Middle frontal gyrus (tissue), 1 donor: ENCODE data around the gene TAS1R3.

ENCODE experiments used
- DNase-seq: peaks from one replicate; pipeline ENCODE4 v3.0.0-alpha.2; 2015; ENCODE audit warnings: low spot score; ENCODE audit errors: extremely low spot score

TAS1R3 gene

GRCh38 chr1:1340185-1340584 lies 9.1 kb downstream of the TAS1R3 start:
- DNase-seq: no peak

- no peak for DNase-seq
These were observed 9.9 kb downstream of the TAS1R3 start for GRCh38 chr1:1340791-1341548.

GRCh38 chr1:1341549-1342021 lies 10.5 kb downstream of the TAS1R3 start:
- no peak for DNase-seq

GRCh38 chr1:1342061-1342562 lies 11.0 kb downstream of the TAS1R3 start:
- DNase-seq: no peak

GRCh38 chr1:1342584-1343115 lies 11.6 kb downstream of the TAS1R3 start:
- no peak for DNase-seq

- DNase-seq: no peak
These were observed 12.8 kb downstream of the TAS1R3 start for GRCh38 chr1:1343811-1344421.

GRCh38 chr1:1344655-1345361 lies 13.7 kb downstream of the TAS1R3 start:
- no peak for DNase-seq

- DNase-seq: no peak
These were observed 14.3 kb downstream of the TAS1R3 start for GRCh38 chr1:1345384-1345783.

- DNase-seq: no peak
These were observed 14.9 kb downstream of the TAS1R3 start for GRCh38 chr1:1345860-1346500.

- DNase-seq: no peak
These were observed 15.4 kb downstream of the TAS1R3 start for GRCh38 chr1:1346501-1346890.

- DNase-seq: no peak
These were observed 16.0 kb downstream of the TAS1R3 start for GRCh38 chr1:1347026-1347595.

GRCh38 chr1:1347663-1348419 lies 16.8 kb downstream of the TAS1R3 start:
- DNase-seq: no peak

- no peak for DNase-seq
These were observed 17.6 kb downstream of the TAS1R3 start for GRCh38 chr1:1348420-1349255.

GRCh38 chr1:1349256-1350012 lies 18.4 kb downstream of the TAS1R3 start, which contains the start of gene DVL1:
DVL1 (minus strand) TSS chr1:1349418; CDS start chr1:1349065, 353 bp downstream.
- no peak for DNase-seq

GRCh38 chr1:1351511-1352427 lies 20.7 kb downstream of the TAS1R3 start:
- no peak for DNase-seq

GRCh38 chr1:1352786-1353388 lies 21.8 kb downstream of the TAS1R3 start:
- no peak for DNase-seq
